K562 (cell line): ENCODE results near the gene TTC9C. TPM values are rescaled to one million over a fixed set of nuclear protein-coding genes. Genes with fewer than 3 reads are reported as not detected.

Experiments used
- ATAC-seq: fragments of 200-7000 bp; cut with Tn5 transposase; 3 replicates; pipeline ENCODE4 v1.9.1; 2020; ENCODE audit warnings: moderate library complexity
- BruUV-seq: library from RNA; stranded (reverse); fragments of 400-500 nt; replicated peaks from 2 replicates; lab custom pipeline; 2021; lab: Mats Ljungman, UMichigan
- CTCF ChIA-PET: fragments of 300-600 bp; formaldehyde crosslinking; extraction: SDS; loops from one replicate; lab custom pipeline; 2021; ENCODE audit warnings: low intra/inter-chr PET ratio; lab: Yijun Ruan, JAX
- POLR2A ChIA-PET: fragments of 300-600, 350-650 bp; sonication (Branson Sonifier 250); formaldehyde crosslinking; extraction: SDS; loops from one replicate; lab custom pipeline; 2021; ENCODE audit warnings: antibody characterized with exemption, inconsistent platforms; lab: Yijun Ruan, JAX
- DNase-seq, 4 experiments: peaks; one replicate each; pipeline versions ENCODE4 v3.0.0 to v3.0.0-alpha.2; 2011 to 2018; ENCODE audit warnings: low spot score in 3 of 4, mixed read lengths in 3 of 4; ENCODE audit errors: extremely low read depth in 1 of 4
- FAIRE-seq: peaks from 2 replicates; lab custom pipeline; 2011; peaks lifted over from hg19 to GRCh38; lab: Jason Lieb, UNC
- H2AFZ ChIP-seq: 2 replicates; pipeline ENCODE4 v1.6.0; 2011; ENCODE audit warnings: low read depth, low read length, control low read depth, inconsistent platforms
- H3K27ac ChIP-seq: fragments of 200-600 bp; 3 replicates; pipeline ENCODE4 v1.8.0; 2011; ENCODE audit warnings: low read depth, mild to moderate bottlenecking, control low read depth, inconsistent platforms, low read length, moderate library complexity, mixed read lengths; ENCODE audit errors: extremely low read depth
- H3K27me3 ChIP-seq, 2 experiments: fragments of 300-600 bp in 1 of 2; 2 replicates in 1 of 2; 3 replicates in 1 of 2; pipeline versions ENCODE4 v1.6.0 to v1.8.0; 2011; ENCODE audit warnings: inconsistent platforms in 2 of 2, low read length in 2 of 2, mild to moderate bottlenecking in 1 of 2, mixed read lengths in 1 of 2, moderate library complexity in 1 of 2; ENCODE audit not compliant: control insufficient read depth in 2 of 2, insufficient read depth in 2 of 2
- H3K36me3 ChIP-seq: fragments of 300-600 bp; 3 replicates; pipeline ENCODE4 v1.8.0; 2011; ENCODE audit warnings: mild to moderate bottlenecking, low read length, inconsistent platforms; ENCODE audit not compliant: control insufficient read depth, insufficient read depth
- H3K4me1 ChIP-seq, 2 experiments: fragments of 200-600 bp in 1 of 2; replicated peaks in 1 of 2; 2 replicates in 1 of 2; 3 replicates in 1 of 2; pipeline versions ENCODE4 v1.5.1 to v1.8.0; 2011; ENCODE audit warnings: inconsistent platforms in 2 of 2, low read length in 2 of 2, mild to moderate bottlenecking in 1 of 2, mixed read lengths in 1 of 2, moderate library complexity in 1 of 2; ENCODE audit not compliant: control insufficient read depth in 2 of 2, insufficient read depth in 2 of 2
- H3K4me2 ChIP-seq: 2 replicates; pipeline ENCODE4 v1.6.1; 2011; ENCODE audit warnings: low read length, control low read depth, inconsistent platforms, mixed read lengths; ENCODE audit not compliant: insufficient read depth
- H3K4me3 ChIP-seq: fragments of 200-600 bp; sonication (generic), shearing (Covaris generic); 2 replicates; pipeline ENCODE4 v1.5.1; 2016; ENCODE audit warnings: control low read depth, inconsistent platforms
- H3K79me2 ChIP-seq: fragments of 200-600 bp; 3 replicates; pipeline ENCODE4 v1.8.0; 2011; ENCODE audit warnings: low read length, inconsistent platforms; ENCODE audit not compliant: control insufficient read depth, insufficient read depth
- H3K9ac ChIP-seq, 2 experiments: 2 replicates each; pipeline versions ENCODE4 v1.6.0 to v1.6.1; 2011; ENCODE audit warnings: low read depth in 2 of 2, low read length in 2 of 2, control low read depth in 1 of 2, inconsistent platforms in 1 of 2, mild to moderate bottlenecking in 1 of 2, mixed read lengths in 1 of 2; ENCODE audit not compliant: insufficient read depth in 1 of 2
- H3K9me1 ChIP-seq: one replicate; pipeline ENCODE4 v1.6.0; 2011; ENCODE audit warnings: inconsistent platforms, mild to moderate bottlenecking, low read length, moderate library complexity; ENCODE audit not compliant: control insufficient read depth, insufficient read depth
- H3K9me3 ChIP-seq: replicated peaks from 2 replicates; pipeline ENCODE4 v1.5.1; 2011; ENCODE audit warnings: low read depth, low read length, inconsistent platforms; ENCODE audit not compliant: control insufficient read depth, insufficient read depth
- H4K20me1 ChIP-seq: replicated peaks from 2 replicates; pipeline ENCODE4 v1.6.1; 2011; ENCODE audit warnings: low read length, inconsistent platforms, mixed read lengths; ENCODE audit not compliant: control insufficient read depth, insufficient read depth
- BRF2 ChIP-seq: IDR thresholded peaks from 3 replicates; pipeline ENCODE4 v1.6.1; 2011; ENCODE audit warnings: borderline replicate concordance, mild to moderate bottlenecking; ENCODE audit not compliant: insufficient read length, insufficient read depth
- C11orf30 ChIP-seq: fragments of 450-650 bp; IDR thresholded peaks from 2 replicates; pipeline ENCODE4 v1.6.1; 2016; ENCODE audit warnings: low read depth, mild to moderate bottlenecking
- CBX1 ChIP-seq: sonication (generic); IDR thresholded peaks from 2 replicates; pipeline ENCODE4 v1.6.1; 2016; ENCODE audit warnings: antibody characterized with exemption, low read depth, mild to moderate bottlenecking
- CHAMP1 ChIP-seq: fragments of 450-650 bp; IDR thresholded peaks from 2 replicates; pipeline ENCODE4 v1.6.1; 2016; ENCODE audit warnings: mild to moderate bottlenecking
- EGR1 ChIP-seq: fragments of 450-650 bp; conservative IDR thresholded peaks from 2 replicates; pipeline ENCODE4 v1.6.1; 2017; ENCODE audit warnings: mild to moderate bottlenecking
- EP300 ChIP-seq: IDR thresholded peaks from 2 replicates; pipeline ENCODE4 v1.6.1; 2012; ENCODE audit warnings: low read length, improper control_type of control experiment
- MITF ChIP-seq: IDR thresholded peaks from 2 replicates; pipeline ENCODE4 v1.6.1; 2014; ENCODE audit warnings: antibody characterized with exemption
- NEUROD1 ChIP-seq: fragments of 150-350 bp; IDR thresholded peaks from 2 replicates; pipeline ENCODE4 v1.6.1; 2014; ENCODE audit warnings: borderline replicate concordance, low read length, low read depth; ENCODE audit not compliant: partially characterized antibody
- NR1H2 ChIP-seq: sonication (generic); formaldehyde crosslinking; IDR thresholded peaks from 2 replicates; pipeline ENCODE4 v1.4.0; 2020; ENCODE audit warnings: mild to moderate bottlenecking, missing genetic modification reagents
- RBM25 ChIP-seq: fragments of 200-400 bp; formaldehyde crosslinking; IDR thresholded peaks from 2 replicates; pipeline ENCODE4 v1.6.1; 2018; ENCODE audit warnings: low read length, low read depth, moderate library complexity; ENCODE audit not compliant: severe bottlenecking
- SMAD4 ChIP-seq: fragments of 250-450 bp; sonication (Bioruptor Pico); conservative IDR thresholded peaks from 2 replicates; pipeline ENCODE4 v1.8.0; 2021; ENCODE audit warnings: inconsistent platforms, mild to moderate bottlenecking, moderate library complexity
- TEAD2 ChIP-seq: fragments of 450-650 bp; IDR thresholded peaks from 2 replicates; pipeline ENCODE4 v1.6.1; 2016; ENCODE audit warnings: missing genetic modification characterization, control low read depth, missing compliant biosample characterization
- U2AF2 ChIP-seq: fragments of 200-400 bp; formaldehyde crosslinking; optimal IDR thresholded peaks from 2 replicates; pipeline ENCODE3; 2017; ENCODE audit warnings: low read depth, mild to moderate bottlenecking, low read length
- ZNF12 ChIP-seq: sonication (generic); formaldehyde crosslinking; IDR thresholded peaks from 2 replicates; pipeline ENCODE4 v1.4.0; 2020; ENCODE audit warnings: mild to moderate bottlenecking, missing genetic modification reagents
- ZNF644 ChIP-seq: fragments of 200-800 bp; sonication (Bioruptor generic); IDR thresholded peaks from 2 replicates; pipeline ENCODE4 v1.6.1; 2016; ENCODE audit warnings: low read depth, missing genetic modification characterization, missing compliant biosample characterization
- ZNF785 ChIP-seq: fragments of 250-450 bp; sonication (Bioruptor Pico); IDR thresholded peaks from 2 replicates; pipeline ENCODE4 v1.4.0; 2020; ENCODE audit warnings: mild to moderate bottlenecking
- WGBS: fragments of 100-300 bp; shearing (Covaris generic); methylation state at CpG from one replicate; pipeline ENCODE4 v1.1.6; 2016; ENCODE audit warnings: low coverage, mixed read lengths; ENCODE audit not compliant: insufficient coverage; ENCODE audit errors: missing lambda C conversion rate; 5-methylcytosine and 5-hydroxymethylcytosine counted together
- in situ Hi-C: fragments of 300-500 bp; cut with MboI; formaldehyde crosslinking; loops from 4 replicates; pipeline ENCODE4 v1.15.0; 2018; ENCODE audit warnings: inconsistent platforms, mixed read lengths
- intact Hi-C: fragments of 100-400 bp; cut with micrococcal nuclease; formaldehyde crosslinking; loops from 2 replicates; pipeline ENCODE4 v1.14.2; 2022
- polyA plus RNA-seq, 8 experiments: library from polyadenylated mRNA; depleted of rRNA in 4 of 8; stranded (reverse) in 5 of 8; unstranded in 3 of 8; fragments of >200 nt; fragmentation: Nextera tagmentation in 2 of 8; fragmentation: Illumina TruSeq in 1 of 8; extraction: Ambion mirVana in 2 of 8; extraction: Trizol in 1 of 8; gene quantifications; 2 replicates each; pipeline versions ENCODE4 v1.2.1 to v1.2.3, GENCODE V29; 2011 to 2014; ENCODE audit warnings: inconsistent platforms in 1 of 8, missing spikeins in 1 of 8
- total RNA-seq, 7 experiments: library from RNA; depleted of rRNA in 6 of 7; stranded (reverse); fragments of >200 nt in 6 of 7; fragmentation: Illumina TruSeq in 2 of 7; extraction: Trizol in 2 of 7; gene quantifications; 2 replicates each; pipeline versions ENCODE4 v1.2.1 to v1.2.3, GENCODE V29; 2011 to 2021; ENCODE audit warnings: low replicate concordance in 1 of 7

The TTC9C gene
- total and polyA plus RNA-seq, 9 of the 15 experiments (the other 6 are each of a cell fraction or from before 2014, with no cell fraction given), result 32.8 to 59.0 (median 37.1) TPM

GRCh38 chr11:62678770-62679696, 49.3 kb upstream of the TTC9C start, which contains the start of gene UBXN1:
UBXN1 (minus strand) TSS chr11:62679073; CDS start chr11:62678923, 150 bp downstream.
- in situ Hi-C loops, result no loop called here
- BruUV-seq, result TSS peak; percentile 54
- H2AFZ ChIP-seq, result peak within 1 kb of the TSS; percentile 99
- H3K9me3 ChIP-seq, result no peaks in the 10 kb centered on the region
- ChIA-PET CTCF (no interaction called here), POLR2A (interaction anchor here (0.6 to 2.9 kb wide), 9 partner anchors 11 to 162 kb away, joined by 3 to 27 read pairs (median 3); partner anchors contain the start of genes BSCL2, C11orf98, CSKMT and EEF1G)
- no peaks in the 10 kb centered on the region for H3K27me3 ChIP-seq
- FAIRE-seq (peak; percentile 82), DNase-seq (peak; percentile 86 to 94 (median 88)), ATAC-seq (peak; percentile 85)
- H3K79me2 ChIP-seq, result peaks cover 39% of the 10 kb centered on the region
- H3K27ac ChIP-seq, result peak within 1 kb of the TSS; percentile 80
- peaks cover 25 to 43% of the 10 kb centered on the region in 2 experiments; a peak in 4 of 5 replicates for H3K4me1 ChIP-seq
- intact Hi-C loops, result no loop called here
- H4K20me1 ChIP-seq, result no peaks in the 10 kb centered on the region
- no peaks in the 10 kb centered on the region for H3K9me1 ChIP-seq
- peak within 1 kb of the TSS; percentile 81 for H3K4me3 ChIP-seq
- peaks cover 37% of the 10 kb centered on the region for H3K36me3 ChIP-seq
- peak within 1 kb of the TSS; percentile 85 to 99 for H3K9ac ChIP-seq
- peak within 1 kb of the TSS; percentile 83 for H3K4me2 ChIP-seq
- WGBS, result 7% methylated on average over 55 of the region's 55 CpGs
- peak; percentile 74; the same call in 1 of the 2 replicates for TF ChIP-seq MITF
- peak; percentile 76; the same call in 1 of the 2 replicates for TF ChIP-seq CBX1
- TF ChIP-seq SMAD4, result peak; percentile 75
- peak; percentile 56 for TF ChIP-seq NEUROD1
- no peak for TF ChIP-seq U2AF2
- no peak for TF ChIP-seq RBM25
- no peak for TF ChIP-seq CHAMP1
- no peak for TF ChIP-seq BRF2
- TF ChIP-seq ZNF644 (tag), result no peak
- no peak; the same call in 1 of the 2 replicates for TF ChIP-seq EP300
- TF ChIP-seq C11orf30, result peak; percentile 95
- TF ChIP-seq EGR1, result peak; percentile 96
- peak; percentile 64; the same call in 1 of the 2 replicates for TF ChIP-seq ZNF12 (CRISPR knock-in tag)
- peak; percentile 88; the same call in 1 of the 2 replicates for TF ChIP-seq NR1H2 (CRISPR knock-in tag)
- TF ChIP-seq TEAD2 (tag), result no peak
- no peak for TF ChIP-seq ZNF785
